Ovary (tissue), 9 donors: ENCODE data around the gene TPM1. TPM values are rescaled to one million over a fixed set of nuclear protein-coding genes. Genes with fewer than 3 reads are reported as not detected.

ENCODE experiments used
- DNase-seq, 5 donors: peaks; one replicate each; pipeline ENCODE4 v3.0.0-alpha.2; 2019 to 2020
- H3K27ac ChIP-seq, 2 donors: fragments of 200-600 bp; one replicate each; pipeline versions ENCODE4 v1.5.1 to v1.8.0; 2019 to 2022
- H3K27me3 ChIP-seq: fragments of 200-600 bp; one replicate; pipeline ENCODE4 v1.8.0; 2022
- H3K36me3 ChIP-seq: fragments of 200-600 bp; sonication (generic); one replicate; pipeline ENCODE4 v1.5.1; 2019
- H3K4me1 ChIP-seq: one replicate; pipeline ENCODE4 v1.8.1; 2013; ENCODE audit warnings: mild to moderate bottlenecking, moderate library complexity; ENCODE audit not compliant: insufficient read depth
- H3K4me3 ChIP-seq: fragments of 200-600 bp; sonication (generic); one replicate; pipeline ENCODE4 v1.5.1; 2017
- H3K9me3 ChIP-seq, 2 donors: fragments of 200-600 bp in 1 of 2; sonication (generic) in 1 of 2; one replicate each; pipeline versions ENCODE4 v1.5.1 to v1.8.1; 2013 to 2019; ENCODE audit warnings: mild to moderate bottlenecking in 1 of 2, moderate library complexity in 1 of 2
- CTCF ChIP-seq, 3 donors: fragments of 450-650 bp in 2 of 3; fragments of 200-600 bp in 1 of 3; IDR thresholded peaks; one replicate each; pipeline versions ENCODE4 v1.5.1 to v1.8.0; 2016 to 2022; ENCODE audit warnings: antibody characterized with exemption in 3 of 3, mild to moderate bottlenecking in 1 of 3
- EP300 ChIP-seq: sonication (generic); formaldehyde crosslinking; IDR thresholded peaks from one replicate; pipeline ENCODE4 v1.6.1; 2017; ENCODE audit warnings: antibody characterized with exemption
- POLR2A ChIP-seq: fragments of 450-650 bp; IDR thresholded peaks from one replicate; pipeline ENCODE4 v1.6.1; 2017; ENCODE audit warnings: antibody characterized with exemption, mild to moderate bottlenecking, moderate library complexity
- WGBS, 3 donors: extraction: QIAGEN DNeasy Blood & Tissue Kit in 1 of 3; methylation state at CpG; one replicate each; pipeline versions ENCODE4 v1.1.5 to v1.1.7; 2013 to 2017; 5-methylcytosine and 5-hydroxymethylcytosine counted together
- intact Hi-C, 4 donors: fragments of 100-400 bp; cut with DNase I; formaldehyde crosslinking; loops; one replicate each; pipeline versions ENCODE4 v1.11.0 to v1.15.1; 2022 to 2023
- polyA plus RNA-seq, 2 donors: library from polyadenylated mRNA; stranded (reverse); fragments of 200-250 nt in 1 of 2; fragments of 350-450 nt in 1 of 2; fragmentation: Illumina TruSeq in 1 of 2; extraction: RNeasy Lipid Tissue Mini Kit (QIAGEN cat#74804) in 1 of 2; gene quantifications; one replicate each; pipeline ENCODE4 v1.2.3, GENCODE V29; 2013 to 2014
- total RNA-seq, 7 donors: library from RNA; depleted of rRNA in 2 of 7; stranded (reverse); fragments of >200 nt in 2 of 7; fragmentation: NEBNext Ultra II Directional in 3 of 7; extraction: Animal tissue kit (Norgen Biotek cat#: 25700) in 3 of 7; gene quantifications; one replicate each; pipeline versions ENCODE4 v1.1.0 to v1.2.4, GENCODE V29; 2016 to 2023
- donor health status: DM: no; HTN: no; CAD: no; lungs with moderate emphysema.
- donor health status: DM: no; HTN: no; CAD: no.
- donor health status: Bipolar disorder and iron deficiency.
- donor health status: DM: yes; HTN: yes; CAD: no.
- donor health status: DM: no; HTN: no; CAD: no.
- donor health status: DM: yes; HTN: yes; CAD: no.

TPM1 gene
- total and polyA plus RNA-seq, 9 donors: 204 to 695 (median 332) TPM

- no peak for TF ChIP-seq CTCF (IDR thresholded peaks at IDR 0.05)
- TF ChIP-seq POLR2A: no peak
- TF ChIP-seq EP300: no peak
- no peaks in the 10 kb centered on the region for H3K9me3 ChIP-seq
- intact Hi-C loops: no loop called here
- no peaks in the 10 kb centered on the region for H3K36me3 ChIP-seq
- no peak overlapping the region for H3K27ac ChIP-seq
- H3K27me3 ChIP-seq: no peaks in the 10 kb centered on the region
- peaks cover 4% of the 10 kb centered on the region for H3K4me1 ChIP-seq
- WGBS, 3 donors: 90 to 97% (median 96%) methylated on average over 2 of the region's 2 CpGs
- no peak overlapping the region for H3K4me3 ChIP-seq
- DNase-seq: no peak
Measured at GRCh38 chr15:63022181-63022580, 20.4 kb upstream of the TPM1 start.

GRCh38 chr15:63022663-63023062 lies 19.9 kb upstream of the TPM1 start:
- intact Hi-C loops: no loop called here
- TF ChIP-seq CTCF (IDR thresholded peaks at IDR 0.05): no peak
- no peak for TF ChIP-seq EP300
- no peak for TF ChIP-seq POLR2A
- Histone ChIP-seq H3K4me1 (peaks cover 4% of the 10 kb centered on the region), H3K27ac (no peak overlapping the region), H3K27me3 (no peaks in the 10 kb centered on the region), H3K4me3 (no peak overlapping the region), H3K9me3 (no peaks in the 10 kb centered on the region), H3K36me3 (no peaks in the 10 kb centered on the region)
- DNase-seq: no peak

GRCh38 chr15:63023351-63023945 lies 19.1 kb upstream of the TPM1 start:
- Histone ChIP-seq H3K27ac (no peak overlapping the region), H3K27me3 (no peaks in the 10 kb centered on the region)

GRCh38 chr15:63025460-63025859 lies 17.1 kb upstream of the TPM1 start:
- Histone ChIP-seq H3K4me1 (peaks cover 5% of the 10 kb centered on the region), H3K36me3 (no peaks in the 10 kb centered on the region), H3K4me3 (no peak overlapping the region), H3K27me3 (no peaks in the 10 kb centered on the region), H3K9me3 (no peaks in the 10 kb centered on the region), H3K27ac (no peak overlapping the region)
- no peak for DNase-seq
- WGBS, 3 donors: 93 to 96% (median 93%) methylated on average over 6 of the region's 6 CpGs
- intact Hi-C loops: no loop called here
- TF ChIP-seq POLR2A: no peak
- TF ChIP-seq CTCF (IDR thresholded peaks at IDR 0.05): no peak
- TF ChIP-seq EP300: no peak

More at GRCh38 chr15:63023351-63023945, 19.1 kb upstream of the TPM1 start:
- Histone ChIP-seq H3K4me1 (peaks cover 4% of the 10 kb centered on the region), H3K4me3 (no peak overlapping the region), H3K36me3 (no peaks in the 10 kb centered on the region), H3K9me3 (no peaks in the 10 kb centered on the region)
- DNase-seq: no peak
- intact Hi-C loops: no loop called here
- 4 to 17% (median 10%) methylated on average over 3 of the region's 3 CpGs for WGBS, 3 donors
- TF ChIP-seq EP300 (no peak), POLR2A (no peak), CTCF (IDR thresholded peaks at IDR 0.05) (no peak)
